Activated CD4-positive, alpha-beta T cell treated with anti-CD3 and anti-CD28 coated beads for 24 hours (primary cell): ENCODE results near the gene DAGLB.
A peak's percentile ranks its signal among the peaks of the same experiment; 100 is the strongest.
"Not testable (repeated sequence)": the region's sequence is repeated elsewhere in the genome, so short reads cannot be mapped to it uniquely, and the experiment has no call there.

ENCODE experiments used
- DNase-seq, 2 donors: peaks; one replicate each; pipeline ENCODE4 v3.0.0-alpha.2; 2020; ENCODE audit warnings: low read depth in 2 of 2

The DAGLB gene

GRCh38 chr7:6447581-6448199 lies at the start of gene DAGLB:
Gene DAGLB, minus strand, starts transcription at chr7:6447954. Its CDS starts 112 bp downstream, at chr7:6447842.
- peak; percentile 93 to 95 for DNase-seq

GRCh38 chr7:6497637-6497905 lies 49.8 kb upstream of the DAGLB start:
- DNase-seq: no peak

- no peak for DNase-seq
Measured at GRCh38 chr7:6496842-6497636, 49.3 kb upstream of the DAGLB start.

GRCh38 chr7:6495597-6496262 lies 48.0 kb upstream of the DAGLB start:
- DNase-seq: no peak

GRCh38 chr7:6494365-6494764 lies 46.6 kb upstream of the DAGLB start:
- DNase-seq: no peak

- no peak for DNase-seq
Measured at GRCh38 chr7:6491194-6491593, 43.4 kb upstream of the DAGLB start.

- no peak for DNase-seq
Measured at GRCh38 chr7:6489612-6490011, 41.9 kb upstream of the DAGLB start.

GRCh38 chr7:6487184-6487545 lies 39.4 kb upstream of the DAGLB start:
- DNase-seq: no peak

GRCh38 chr7:6486438-6487183 lies 38.9 kb upstream of the DAGLB start:
- no peak for DNase-seq

- no peak for DNase-seq
Measured at GRCh38 chr7:6482743-6483119, 35.0 kb upstream of the DAGLB start.

GRCh38 chr7:6482307-6482706 lies 34.6 kb upstream of the DAGLB start:
- no peak for DNase-seq

GRCh38 chr7:6481445-6481844 lies 33.7 kb upstream of the DAGLB start:
- no peak for DNase-seq

- no peak for DNase-seq
Measured at GRCh38 chr7:6480323-6480660, 32.5 kb upstream of the DAGLB start.

- no peak for DNase-seq
Measured at GRCh38 chr7:6479067-6479466, 31.3 kb upstream of the DAGLB start.

GRCh38 chr7:6478186-6478585 lies 30.4 kb upstream of the DAGLB start:
- no peak for DNase-seq

- no peak for DNase-seq
Measured at GRCh38 chr7:6477318-6477660, 29.5 kb upstream of the DAGLB start.

- no peak for DNase-seq
Measured at GRCh38 chr7:6476596-6477317, 29.0 kb upstream of the DAGLB start.

GRCh38 chr7:6475433-6476186 lies 27.9 kb upstream of the DAGLB start:
- DNase-seq: no peak

GRCh38 chr7:6465862-6466261 lies 18.1 kb upstream of the DAGLB start:
- no peak for DNase-seq

- not testable (repeated sequence) for DNase-seq
Measured at GRCh38 chr7:6463609-6464008, 15.9 kb upstream of the DAGLB start.

GRCh38 chr7:6461946-6462550 lies 14.3 kb upstream of the DAGLB start:
- no peak for DNase-seq
